ENCODE measurements around the gene BMPR1A.
"Not testable (repeated sequence)": the region's sequence is repeated elsewhere in the genome, so short reads cannot be mapped to it uniquely, and the experiment has no call there.

Gene BMPR1A

GRCh38 chr10:86730227-86730626, 26.2 kb upstream of the BMPR1A start:
- no peak for DNase-seq (ENCODE audit: low read depth)

GRCh38 chr10:86732771-86733170, 23.6 kb upstream of the BMPR1A start:
- no peak for DNase-seq (ENCODE audit: low read depth)

- no peak for DNase-seq (ENCODE audit: low read depth)
These were observed 23.2 kb upstream of the BMPR1A start for GRCh38 chr10:86733260-86733671.

GRCh38 chr10:86734207-86734988, 22.0 kb upstream of the BMPR1A start:
- DNase-seq (ENCODE audit: low read depth): no peak

GRCh38 chr10:86735278-86735677, 21.1 kb upstream of the BMPR1A start:
- not testable (repeated sequence) for DNase-seq (ENCODE audit: low read depth)

- DNase-seq (ENCODE audit: low read depth): no peak
These were observed 14.2 kb upstream of the BMPR1A start for GRCh38 chr10:86742230-86742629.

- DNase-seq (ENCODE audit: low read depth): no peak
These were observed 12.2 kb upstream of the BMPR1A start for GRCh38 chr10:86744067-86744725.

GRCh38 chr10:86747796-86748581, 8.4 kb upstream of the BMPR1A start:
- DNase-seq (ENCODE audit: low read depth): no peak

- DNase-seq (ENCODE audit: low read depth): no peak
These were observed 6.6 kb upstream of the BMPR1A start for GRCh38 chr10:86749854-86750253.

- DNase-seq (ENCODE audit: low read depth): no peak
These were observed 4.9 kb upstream of the BMPR1A start for GRCh38 chr10:86751477-86751876.

- DNase-seq (ENCODE audit: low read depth): no peak
These were observed 4.1 kb upstream of the BMPR1A start for GRCh38 chr10:86752311-86752710.

GRCh38 chr10:86753051-86753450, 3.4 kb upstream of the BMPR1A start:
- no peak for DNase-seq (ENCODE audit: low read depth)

GRCh38 chr10:86753638-86754434, 2.6 kb upstream of the BMPR1A start:
- DNase-seq (ENCODE audit: low read depth): no peak

- DNase-seq (ENCODE audit: low read depth): no peak
These were observed 1.0 kb upstream of the BMPR1A start for GRCh38 chr10:86755454-86755739.

- peak; percentile 83 for DNase-seq (ENCODE audit: low read depth)
These were observed 494 bp upstream of the BMPR1A start for GRCh38 chr10:86755740-86756510.

GRCh38 chr10:86757113-86757972, 924 bp downstream of the BMPR1A start:
- DNase-seq (ENCODE audit: low read depth): no peak

GRCh38 chr10:86758189-86759072, 2.0 kb downstream of the BMPR1A start:
- DNase-seq (ENCODE audit: low read depth): no peak

GRCh38 chr10:86759073-86759672, 2.8 kb downstream of the BMPR1A start:
- no peak for DNase-seq (ENCODE audit: low read depth)

GRCh38 chr10:86763404-86763803, 7.0 kb downstream of the BMPR1A start:
- DNase-seq (ENCODE audit: low read depth): no peak

Measured in activated T-cell treated with anti-CD3 and anti-CD28 coated beads for 24 hours (primary cell).